D721Med (cell line): ENCODE results near the gene BRD3.

Source experiments
- DNase-seq: peaks from one replicate; pipeline ENCODE4 v3.0.0; 2011; ENCODE audit warnings: low spot score; ENCODE audit not compliant: insufficient read length
- FAIRE-seq: peaks from 2 replicates; lab custom pipeline; 2011; peaks lifted over from hg19 to GRCh38; lab: Jason Lieb, UNC
- CTCF ChIP-seq: IDR thresholded peaks from 2 replicates; pipeline ENCODE4 v1.5.1; 2012; ENCODE audit warnings: mild to moderate bottlenecking, control low read depth; ENCODE audit not compliant: insufficient read depth; ENCODE audit errors: missing control alignments

The BRD3 gene

GRCh38 chr9:134065612-134066419 is 2.0 kb downstream of the BRD3 start:
- DNase-seq (peak; percentile 20), FAIRE-seq (no peak)
- no peak for TF ChIP-seq CTCF

- FAIRE-seq (no peak), DNase-seq (peak; percentile 10)
- no peak for TF ChIP-seq CTCF
Measured at GRCh38 chr9:134064711-134065110, 3.1 kb downstream of the BRD3 start.

GRCh38 chr9:134063571-134064450 is 4.0 kb downstream of the BRD3 start:
- no peak for TF ChIP-seq CTCF
- DNase-seq (peak; percentile 10), FAIRE-seq (no peak)

GRCh38 chr9:134063088-134063570 is 4.7 kb downstream of the BRD3 start:
- no peak for TF ChIP-seq CTCF
- peak; percentile 18 for DNase-seq
- no peak for FAIRE-seq

GRCh38 chr9:134062461-134063087 is 5.3 kb downstream of the BRD3 start:
- FAIRE-seq (no peak), DNase-seq (peak; percentile 21)

More at GRCh38 chr9:134062461-134063087, 5.3 kb downstream of the BRD3 start:
- no peak for TF ChIP-seq CTCF
